SK-N-SH (cell line): ENCODE results near the gene UNC13D.

Experiments
- EP300 ChIP-seq, 2 experiments: IDR thresholded peaks; 2 replicates each; pipeline versions ENCODE4 v1.4.0 to v1.6.1; 2012; ENCODE audit warnings: borderline replicate concordance in 1 of 2, low read depth in 1 of 2, low read length in 1 of 2
- MEF2A ChIP-seq: IDR thresholded peaks from 2 replicates; pipeline ENCODE4 v1.4.0; 2012; ENCODE audit warnings: low read depth, borderline replicate concordance
- TAF1 ChIP-seq: IDR thresholded peaks from 2 replicates; pipeline ENCODE4 v1.6.1; 2012; ENCODE audit warnings: low read depth, mild to moderate bottlenecking, low read length, moderate library complexity, borderline replicate concordance
- TF ChIP-seq, protein P1 (sequence below): fragments of 200-600 bp; sonication (generic); IDR thresholded peaks from 2 replicates; pipeline ENCODE4 v1.6.1; 2017; ENCODE audit warnings: antibody characterized with exemption, mild to moderate bottlenecking, moderate library complexity

DNA sequence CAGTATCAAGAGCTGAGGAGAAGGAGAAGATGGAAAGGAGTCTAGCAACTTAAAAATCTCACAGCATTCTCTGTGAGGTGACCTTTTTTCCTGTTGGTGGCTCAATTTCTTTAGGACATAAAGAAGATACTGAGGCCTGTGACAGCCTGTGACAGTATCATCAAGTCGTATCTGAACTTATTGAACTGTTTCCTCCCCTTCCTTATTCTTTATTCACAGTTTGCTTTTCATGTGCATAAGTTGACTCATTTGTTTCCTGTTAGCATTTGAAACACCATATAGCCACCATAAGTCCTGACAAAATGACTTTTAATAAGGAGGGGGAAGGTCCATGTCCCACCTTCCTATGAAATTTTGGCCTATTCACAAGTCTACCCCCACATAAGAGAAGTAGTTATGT, 50.7 kb downstream of the UNC13D start:
- TF ChIP-seq, protein P1, sequence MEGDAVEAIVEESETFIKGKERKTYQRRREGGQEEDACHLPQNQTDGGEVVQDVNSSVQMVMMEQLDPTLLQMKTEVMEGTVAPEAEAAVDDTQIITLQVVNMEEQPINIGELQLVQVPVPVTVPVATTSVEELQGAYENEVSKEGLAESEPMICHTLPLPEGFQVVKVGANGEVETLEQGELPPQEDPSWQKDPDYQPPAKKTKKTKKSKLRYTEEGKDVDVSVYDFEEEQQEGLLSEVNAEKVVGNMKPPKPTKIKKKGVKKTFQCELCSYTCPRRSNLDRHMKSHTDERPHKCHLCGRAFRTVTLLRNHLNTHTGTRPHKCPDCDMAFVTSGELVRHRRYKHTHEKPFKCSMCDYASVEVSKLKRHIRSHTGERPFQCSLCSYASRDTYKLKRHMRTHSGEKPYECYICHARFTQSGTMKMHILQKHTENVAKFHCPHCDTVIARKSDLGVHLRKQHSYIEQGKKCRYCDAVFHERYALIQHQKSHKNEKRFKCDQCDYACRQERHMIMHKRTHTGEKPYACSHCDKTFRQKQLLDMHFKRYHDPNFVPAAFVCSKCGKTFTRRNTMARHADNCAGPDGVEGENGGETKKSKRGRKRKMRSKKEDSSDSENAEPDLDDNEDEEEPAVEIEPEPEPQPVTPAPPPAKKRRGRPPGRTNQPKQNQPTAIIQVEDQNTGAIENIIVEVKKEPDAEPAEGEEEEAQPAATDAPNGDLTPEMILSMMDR: no peak
- TF ChIP-seq EP300 (IDR thresholded peaks at IDR 0.05; ENCODE audit: borderline replicate concordance in 1 of 2, low read depth in 1 of 2, low read length in 1 of 2) (no peak), MEF2A (no peak), TAF1 (no peak)
